Testis (tissue), 3 donors: ENCODE results near the gene C16orf86. TPM values are rescaled to one million over a fixed set of nuclear protein-coding genes. Genes with fewer than 3 reads are reported as not detected.

Experiments
- DNase-seq: peaks from one replicate; pipeline ENCODE4 v3.0.0-alpha.2; 2019
- H3K27ac ChIP-seq, 2 donors: fragments of 200-600 bp; sonication (generic); one replicate each; pipeline ENCODE4 v1.5.1; 2019
- H3K27me3 ChIP-seq: fragments of 200-600 bp; sonication (generic); one replicate; pipeline ENCODE4 v1.5.1; 2019
- H3K36me3 ChIP-seq: fragments of 200-600 bp; sonication (generic); one replicate; pipeline ENCODE4 v1.5.1; 2017; ENCODE audit warnings: low read depth; ENCODE audit errors: missing control alignments
- H3K4me1 ChIP-seq: fragments of 200-600 bp; sonication (generic); one replicate; pipeline ENCODE4 v1.5.1; 2019
- H3K4me3 ChIP-seq, 2 donors: fragments of 200-600 bp; sonication (generic); one replicate each; pipeline ENCODE4 v1.5.1; 2017 to 2019
- H3K9me3 ChIP-seq: fragments of 200-600 bp; sonication (generic); one replicate; pipeline ENCODE4 v1.5.1; 2017
- CTCF ChIP-seq, 3 experiments: fragments of 450-650 bp in 2 of 3; fragments of 200-600 bp in 1 of 3; sonication (generic) in 1 of 3; IDR thresholded peaks; one replicate each; pipeline ENCODE4 v1.5.1; 2016 to 2019; ENCODE audit warnings: antibody characterized with exemption in 3 of 3, mild to moderate bottlenecking in 2 of 3, moderate library complexity in 1 of 3
- POLR2A ChIP-seq: fragments of 450-650 bp; IDR thresholded peaks from one replicate; pipeline ENCODE4 v1.6.1; 2017; ENCODE audit warnings: antibody characterized with exemption, mild to moderate bottlenecking, moderate library complexity
- WGBS, 2 donors: methylation state at CpG; one replicate each; pipeline ENCODE4 v1.1.5; 2018; 5-methylcytosine and 5-hydroxymethylcytosine counted together
- intact Hi-C: fragments of 100-400 bp; cut with DNase I; formaldehyde crosslinking; loops from one replicate; pipeline ENCODE4 v1.15.1; 2023; ENCODE audit warnings: low total_unique reads
- polyA plus RNA-seq: library from polyadenylated mRNA; stranded (reverse); fragments of 350-450 nt; fragmentation: Illumina TruSeq; extraction: RNeasy Lipid Tissue Mini Kit (QIAGEN cat#74804); gene quantifications from one replicate; pipeline ENCODE4 v1.2.3, GENCODE V29; 2014; ENCODE audit warnings: low read depth, low replicate concordance; ENCODE audit not compliant: insufficient read depth
- total RNA-seq, 2 donors: library from RNA; depleted of rRNA; stranded (reverse); fragments of >200 nt; gene quantifications; one replicate each; pipeline ENCODE4 v1.2.3, GENCODE V29; 2016

C16orf86 gene
- total and polyA plus RNA-seq, 3 donors from 2014 or later: 38.7 to 77.9 (median 43.4) TPM

- Histone ChIP-seq H3K9me3 (no peaks in the 10 kb centered on the region), H3K27ac (no peak overlapping the region), H3K4me1 (no peaks in the 10 kb centered on the region), H3K36me3 (no peaks in the 10 kb centered on the region), H3K27me3 (no peaks in the 10 kb centered on the region), H3K4me3 (no peak overlapping the region)
- intact Hi-C loops: no loop called here
- 91 to 92% methylated on average over 5 of the region's 5 CpGs for WGBS, 2 donors
- TF ChIP-seq CTCF (IDR thresholded peaks at IDR 0.05) (no peak), POLR2A (no peak)
- no peak for DNase-seq
Measured at GRCh38 chr16:67704110-67704509, 37.5 kb downstream of the C16orf86 start.

- Histone ChIP-seq H3K27ac (no peak overlapping the region), H3K9me3 (no peaks in the 10 kb centered on the region), H3K4me1 (no peaks in the 10 kb centered on the region), H3K4me3 (no peak overlapping the region), H3K27me3 (no peaks in the 10 kb centered on the region), H3K36me3 (no peaks in the 10 kb centered on the region)
- TF ChIP-seq CTCF (IDR thresholded peaks at IDR 0.05): no peak
- no peak for DNase-seq
- intact Hi-C loops: no loop called here
- WGBS, 2 donors: 98 to 100% methylated on average over 4 of the region's 4 CpGs
Measured at GRCh38 chr16:67707210-67707609, 40.6 kb downstream of the C16orf86 start.

- 94 to 97% methylated on average over 5 of the region's 5 CpGs for WGBS, 2 donors
- H3K36me3 ChIP-seq: no peaks in the 10 kb centered on the region
- H3K4me1 ChIP-seq: no peaks in the 10 kb centered on the region
- H3K4me3 ChIP-seq: no peak overlapping the region
- intact Hi-C loops: no loop called here
- no peaks in the 10 kb centered on the region for H3K9me3 ChIP-seq
- DNase-seq: no peak
- H3K27me3 ChIP-seq: no peaks in the 10 kb centered on the region
- TF ChIP-seq POLR2A (no peak), CTCF (IDR thresholded peaks at IDR 0.05) (no peak)
- H3K27ac ChIP-seq: no peak overlapping the region
Measured at GRCh38 chr16:67707790-67708189, 41.2 kb downstream of the C16orf86 start.

GRCh38 chr16:67708368-67708771 is 41.8 kb downstream of the C16orf86 start:
- TF ChIP-seq CTCF (IDR thresholded peaks at IDR 0.05) (no peak), POLR2A (no peak)
- no peak for DNase-seq
- intact Hi-C loops: no loop called here
- no peaks in the 10 kb centered on the region for H3K27me3 ChIP-seq
- no peak overlapping the region for H3K4me3 ChIP-seq
- H3K36me3 ChIP-seq: no peaks in the 10 kb centered on the region
- H3K27ac ChIP-seq: no peak overlapping the region
- H3K9me3 ChIP-seq: no peaks in the 10 kb centered on the region
- 81 to 86% methylated on average over 2 of the region's 2 CpGs for WGBS, 2 donors
- H3K4me1 ChIP-seq: no peaks in the 10 kb centered on the region

- Histone ChIP-seq H3K27ac (no peak overlapping the region), H3K9me3 (no peaks in the 10 kb centered on the region), H3K4me1 (no peaks in the 10 kb centered on the region), H3K4me3 (no peak overlapping the region), H3K36me3 (no peaks in the 10 kb centered on the region), H3K27me3 (no peaks in the 10 kb centered on the region)
- DNase-seq: no peak
- WGBS, 2 donors: 86 to 100% methylated on average over 1 of the region's 1 CpG
- intact Hi-C loops: no loop called here
- TF ChIP-seq POLR2A (no peak), CTCF (IDR thresholded peaks at IDR 0.05) (no peak)
Measured at GRCh38 chr16:67709050-67709449, 42.4 kb downstream of the C16orf86 start.
